GM18511 (cell line): Measurements from ENCODE around the gene MYO1D.
"Not testable (repeated sequence)": the region's sequence is repeated elsewhere in the genome, so short reads cannot be mapped to it uniquely, and the experiment has no call there.

Source experiments
- ATAC-seq: cut with Tn5 transposase; IDR thresholded peaks from one replicate; pipeline ENCODE4 v1.9.1; 2021; ENCODE audit warnings: mild to moderate bottlenecking, moderate library complexity; ENCODE audit not compliant: unreplicated experiment

Gene MYO1D

DNA sequence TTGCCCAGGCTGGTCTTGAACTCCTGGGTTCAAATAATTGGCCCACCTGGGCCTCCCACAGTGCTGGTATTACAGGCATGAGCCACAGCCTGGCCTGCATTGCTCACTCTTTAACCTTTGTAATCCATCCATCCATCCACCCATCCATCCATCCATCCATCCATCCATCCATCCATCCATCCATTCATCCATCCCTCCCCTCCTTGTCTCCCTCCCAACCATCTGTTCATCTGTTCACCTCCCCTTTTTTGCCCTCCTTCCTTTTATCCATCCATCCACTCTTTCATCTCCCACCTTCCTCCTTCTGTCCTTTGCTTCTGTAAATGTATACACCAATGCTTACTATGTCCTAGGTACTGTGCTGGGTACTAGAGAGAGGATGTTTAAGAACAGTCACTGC lies 324.6 kb downstream of the MYO1D start:
- ATAC-seq, result no peak

DNA sequence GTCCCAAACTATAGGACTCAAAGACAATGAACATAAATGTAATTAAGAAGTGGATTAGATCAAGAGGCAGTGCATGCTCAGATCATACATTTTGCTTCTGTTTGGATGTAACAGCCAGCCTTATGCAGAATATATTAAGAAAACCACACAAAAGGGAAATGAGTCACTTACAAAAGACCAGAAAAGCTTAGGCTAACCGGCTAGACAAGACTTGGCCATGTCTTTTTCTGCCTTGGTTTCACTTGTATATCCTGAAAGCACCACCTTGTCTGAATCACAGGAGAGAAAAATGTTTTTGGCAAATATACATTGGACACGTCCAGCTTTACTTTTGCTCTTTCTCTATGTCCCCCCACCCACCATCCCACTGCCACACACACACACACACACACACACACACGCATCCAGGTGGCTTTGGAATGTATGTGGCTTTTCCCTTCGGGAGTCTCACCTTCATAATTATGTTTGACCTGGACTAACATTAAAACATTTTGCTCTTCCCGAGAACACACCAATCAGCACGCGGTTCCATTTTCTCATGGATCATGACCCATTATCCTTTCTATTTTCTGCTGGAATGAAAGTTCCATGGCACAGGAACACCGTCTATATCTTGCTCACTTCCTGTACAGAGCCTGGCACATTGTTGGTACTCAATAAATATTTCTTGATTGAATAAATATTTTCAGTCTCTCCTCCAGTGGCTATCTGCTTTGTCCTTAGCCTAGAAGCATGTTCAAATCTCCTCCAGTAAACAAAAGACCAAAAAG lies 325.6 kb downstream of the MYO1D start:
- peak; percentile 78 for ATAC-seq

GRCh38 chr17:32549559-32549958 lies 327.4 kb downstream of the MYO1D start:
- ATAC-seq, result no peak

- ATAC-seq, result no peak
Measured at GRCh38 chr17:32546031-32546444, 330.9 kb downstream of the MYO1D start.

GRCh38 chr17:32542186-32542585 lies 334.7 kb downstream of the MYO1D start:
- no peak for ATAC-seq

- no peak for ATAC-seq
Measured at GRCh38 chr17:32541640-32542039, 335.3 kb downstream of the MYO1D start.

DNA sequence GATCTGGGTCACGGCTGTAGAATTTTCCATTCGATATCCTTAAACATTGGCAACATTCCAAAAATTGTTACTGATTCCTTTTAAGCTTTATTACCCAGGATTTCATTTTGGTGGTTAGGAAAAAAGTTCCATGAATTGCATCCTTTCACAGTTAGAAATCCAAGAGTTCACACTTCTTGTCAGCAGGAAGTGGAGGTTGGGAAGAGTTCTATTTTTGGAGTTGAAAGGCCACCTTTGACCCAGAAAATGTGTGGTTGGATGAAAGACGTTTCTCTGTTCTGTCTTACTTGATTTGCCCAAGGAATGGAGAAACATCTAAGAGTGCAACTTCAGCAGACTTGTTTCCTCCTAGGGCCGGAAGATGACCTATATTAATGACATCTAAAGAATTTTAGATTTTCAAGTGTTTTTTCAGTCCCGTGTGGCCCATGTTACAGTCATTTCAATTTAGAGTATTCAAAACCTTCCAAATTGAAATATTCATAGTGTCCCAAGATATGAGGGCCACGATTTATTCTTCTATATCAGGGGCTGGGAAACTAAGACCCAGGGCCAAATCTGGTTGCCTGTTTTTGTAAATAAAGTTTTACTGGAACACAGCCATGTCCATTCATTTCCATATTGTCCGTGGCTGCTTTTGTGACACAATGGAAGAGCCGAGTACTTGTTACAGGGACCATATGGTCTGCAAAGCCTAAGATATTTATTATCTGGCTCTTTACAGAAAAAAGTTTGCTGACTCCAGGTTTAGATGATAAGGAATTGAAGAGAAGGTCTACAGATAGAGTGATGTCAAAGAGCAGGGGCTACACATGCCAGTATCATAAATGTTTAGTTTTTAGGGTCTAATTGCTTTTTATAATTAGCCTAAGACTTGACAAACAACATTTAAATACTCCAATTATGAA lies 339.9 kb downstream of the MYO1D start:
- no peak for ATAC-seq

- no peak for ATAC-seq
Measured at GRCh38 chr17:32533296-32533695, 343.6 kb downstream of the MYO1D start.

DNA sequence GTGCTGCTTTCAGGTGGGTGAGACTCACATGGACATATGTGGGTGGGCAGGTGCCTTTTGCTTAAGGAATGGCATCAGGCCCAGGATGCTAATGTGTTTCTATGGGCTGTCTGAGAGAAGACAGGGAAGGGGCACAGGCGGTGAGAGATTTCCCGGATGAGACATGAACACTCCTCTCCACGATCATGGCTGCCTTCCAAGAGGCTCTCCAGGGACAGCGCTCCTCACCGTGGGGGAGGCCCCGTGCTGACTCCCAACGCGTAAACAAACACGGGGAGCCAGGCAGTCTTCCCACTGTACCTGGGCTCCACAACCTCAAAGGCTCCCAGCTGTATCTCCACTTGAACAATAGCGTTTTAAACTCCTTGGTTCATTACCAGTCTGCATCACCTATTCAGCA lies 347.3 kb downstream of the MYO1D start:
- ATAC-seq, result no peak

DNA sequence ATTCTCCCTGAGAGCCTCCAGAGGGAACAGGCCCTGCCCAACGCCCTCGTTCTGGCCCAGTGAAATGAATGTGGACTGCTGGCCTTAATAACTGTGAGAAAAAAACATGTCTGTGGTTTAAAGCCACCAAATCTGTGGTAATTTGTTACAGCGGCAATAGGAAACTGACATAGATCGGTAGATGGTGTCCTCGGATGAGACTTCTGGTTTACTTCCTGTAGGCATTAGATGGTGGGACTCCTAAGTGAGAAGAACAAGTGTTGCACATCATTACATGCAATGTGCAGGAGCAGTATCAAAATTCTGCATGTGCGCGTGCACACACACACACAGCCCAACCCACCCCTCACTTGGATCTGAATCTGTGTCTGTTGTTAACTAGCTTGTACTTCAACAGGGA lies 348.1 kb downstream of the MYO1D start:
- ATAC-seq, result no peak

DNA sequence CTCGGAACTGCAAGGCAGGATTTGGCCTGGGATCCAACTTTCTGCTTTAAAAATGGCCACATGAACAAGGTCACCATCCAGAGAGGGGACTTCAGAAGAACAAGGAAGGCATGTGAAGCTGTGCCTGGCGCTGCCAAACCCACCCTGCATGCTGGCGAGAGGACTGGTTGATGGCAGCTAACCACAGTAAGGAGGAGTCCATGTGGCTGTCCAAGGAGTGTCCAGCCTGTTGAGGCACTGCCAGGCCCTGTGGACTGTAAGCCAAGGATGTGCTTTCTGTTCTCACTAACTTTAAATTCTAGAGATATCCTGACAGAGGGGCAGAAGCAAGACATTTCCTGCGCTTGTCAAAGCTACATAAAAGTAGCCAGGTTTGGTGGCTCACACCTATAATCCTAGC lies 349.8 kb downstream of the MYO1D start:
- no peak for ATAC-seq

DNA sequence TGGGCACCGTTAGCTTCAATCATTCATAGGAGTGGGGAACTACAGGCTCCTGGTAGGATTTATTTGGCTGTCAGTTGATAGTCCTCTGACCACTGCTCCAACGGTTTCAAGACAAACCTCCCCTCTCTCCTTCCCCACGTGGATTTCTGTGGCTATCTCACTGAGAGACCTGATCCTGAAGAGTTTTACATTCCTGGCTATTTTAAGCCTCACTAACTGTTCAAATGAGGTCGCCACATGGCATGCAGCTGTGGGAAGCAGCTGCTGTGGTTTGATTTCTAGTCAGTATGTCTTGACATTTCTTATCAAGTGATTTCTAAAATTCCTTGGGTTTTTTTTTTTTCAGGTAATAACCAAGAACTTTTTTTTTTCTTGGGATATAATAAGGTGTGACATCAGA lies 351.8 kb downstream of the MYO1D start:
- ATAC-seq, result no peak

DNA sequence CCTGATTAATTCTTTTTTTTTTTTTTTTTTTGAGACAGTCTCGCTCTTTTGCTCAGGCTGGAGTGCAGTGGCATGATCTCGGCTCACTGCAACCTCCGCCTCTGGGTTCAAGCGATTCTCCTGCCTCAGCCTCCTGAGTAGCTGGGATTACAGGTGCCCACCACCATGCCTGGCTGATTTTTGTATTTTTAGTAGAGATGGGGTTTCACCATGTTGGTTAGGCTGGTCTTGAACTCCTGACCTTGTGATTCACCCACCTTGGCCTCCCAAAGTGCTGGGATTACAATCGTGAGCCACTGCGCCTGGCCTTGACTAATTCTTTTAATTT lies 352.4 kb downstream of the MYO1D start:
- ATAC-seq, result not testable (repeated sequence)

DNA sequence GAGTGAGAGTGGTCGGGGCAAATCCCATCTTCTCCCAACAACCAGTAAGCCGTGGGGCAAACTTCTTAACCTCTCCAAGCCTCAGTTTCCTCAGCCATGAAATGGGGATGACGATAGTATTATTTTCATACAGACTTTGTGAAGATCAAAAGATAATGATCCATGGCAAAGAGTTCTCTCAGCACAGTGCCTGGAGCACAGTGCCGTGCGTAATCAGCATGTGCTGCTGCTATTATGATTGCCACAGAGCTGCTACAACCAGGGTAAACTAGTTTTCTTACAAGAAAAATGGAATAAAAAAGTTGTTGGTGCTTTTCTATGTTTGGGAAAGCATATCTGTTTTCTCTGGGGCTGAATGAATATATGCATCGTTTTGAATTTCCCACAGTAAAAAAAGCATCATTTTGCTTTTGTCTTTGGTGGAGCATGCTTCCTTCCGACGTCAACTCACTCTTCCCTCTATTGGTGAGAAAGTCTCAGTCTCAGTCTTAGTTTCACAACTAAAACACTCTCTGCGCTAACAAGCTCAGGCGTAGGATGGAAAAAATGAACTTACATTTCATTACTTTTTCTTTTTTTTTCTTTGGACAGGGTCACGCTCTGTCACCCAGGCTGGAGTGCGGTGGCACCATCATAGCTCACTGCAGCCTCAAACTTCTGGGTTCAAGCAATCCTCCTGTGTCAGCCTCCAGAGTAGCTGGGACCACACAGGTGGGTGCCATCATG lies 352.9 kb downstream of the MYO1D start:
- ATAC-seq, result peak; percentile 58

GRCh38 chr17:32523017-32523680 lies 353.8 kb downstream of the MYO1D start:
- peak; percentile 58 for ATAC-seq

DNA sequence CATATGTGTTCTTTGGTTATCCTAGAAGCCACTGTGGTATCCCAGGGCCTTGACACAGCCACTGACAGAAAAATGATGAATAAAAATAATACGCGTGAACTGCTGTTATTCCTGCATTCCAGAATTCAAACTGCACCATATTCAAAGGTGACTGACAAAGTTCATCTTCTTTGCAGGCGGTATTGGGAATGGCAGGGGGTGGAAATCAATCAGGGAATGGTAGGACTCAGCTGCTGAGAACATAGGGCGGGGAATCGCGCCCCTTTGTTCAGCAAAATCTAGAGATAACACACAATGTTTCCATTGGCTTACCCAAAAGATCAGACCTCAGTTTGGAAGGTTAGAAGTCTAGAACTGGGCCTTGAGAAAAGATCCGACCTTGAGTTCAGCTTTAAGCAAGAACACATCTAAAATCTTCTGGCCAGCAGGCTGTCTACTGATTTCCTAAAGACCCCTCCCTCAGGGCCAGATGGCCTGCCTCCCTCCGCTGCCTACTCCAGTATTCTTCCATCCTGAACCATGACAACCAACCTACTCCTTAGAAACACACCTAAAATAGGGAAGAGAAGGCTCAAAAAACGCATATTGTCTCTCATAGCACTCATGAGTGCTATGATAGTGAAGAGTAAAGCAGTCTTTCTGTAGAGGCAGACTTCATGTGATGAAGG lies 356.1 kb downstream of the MYO1D start:
- ATAC-seq, result no peak

GRCh38 chr17:32520104-32520701 lies 356.7 kb downstream of the MYO1D start:
- no peak for ATAC-seq

DNA sequence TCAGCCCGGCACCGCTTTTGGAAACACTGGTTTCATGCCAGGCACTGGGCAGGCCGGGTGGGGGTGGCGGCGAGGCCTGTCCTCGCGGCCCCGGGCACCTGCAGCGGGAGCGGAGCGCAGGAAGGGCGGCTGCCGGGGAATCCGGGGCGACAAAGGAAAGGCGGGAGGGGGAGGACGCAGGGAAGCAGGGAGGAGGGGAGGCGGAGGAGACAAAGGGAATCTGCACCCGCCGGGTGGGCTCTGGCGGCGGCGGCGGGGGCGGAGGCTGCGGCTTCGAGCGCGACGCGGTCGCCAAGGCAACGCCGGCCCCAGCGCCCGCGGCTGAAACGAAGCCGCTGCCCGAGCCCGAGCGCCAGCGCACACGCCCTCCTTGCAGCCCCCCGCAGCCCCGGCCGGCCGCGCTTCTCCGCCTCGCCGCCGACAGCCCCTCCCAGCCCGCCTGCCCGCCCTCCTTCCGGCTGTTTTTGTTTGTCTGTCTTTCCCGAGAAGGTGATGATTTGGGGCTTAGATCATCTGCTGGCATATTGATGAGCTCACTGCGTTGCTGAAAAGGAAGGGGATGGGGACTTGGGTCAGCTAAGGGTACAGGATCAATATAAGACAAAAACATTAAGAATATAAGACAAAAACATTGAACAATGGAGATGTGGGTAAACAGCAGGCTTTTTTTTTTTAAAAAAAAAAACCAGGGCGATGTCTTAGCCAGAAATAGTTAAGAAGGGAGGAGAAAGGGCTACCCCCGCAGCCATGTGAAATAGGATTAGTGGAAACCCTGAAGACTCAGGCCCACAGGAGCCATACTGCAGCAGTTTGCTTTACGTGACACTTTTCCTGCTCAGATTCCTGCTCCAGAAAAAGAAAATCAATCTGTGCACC lies 357.5 kb downstream of the MYO1D start:
- no peak for ATAC-seq

GRCh38 chr17:32518646-32519227 lies 358.2 kb downstream of the MYO1D start:
- ATAC-seq, result no peak
